ENCODE measurements around the gene SUPT3H. TPM values are rescaled to one million over a fixed set of nuclear protein-coding genes. Genes with fewer than 3 reads are reported as not detected.

The SUPT3H gene
- total and polyA plus RNA-seq, 7 donors, result 1.7 to 4.3 (median 2.8) TPM

- WGBS, 3 donors, result 32 to 38% (median 33%) methylated on average over 11 of the region's 11 CpGs
- ATAC-seq, result no peak
- peak overlapping the region; percentile 96 for H3K27ac ChIP-seq
- H3K27me3 ChIP-seq (ENCODE audit: insufficient read depth in 3 of 3, low read length in 2 of 3), result no peaks in the 10 kb centered on the region
- TF ChIP-seq, protein P1, sequence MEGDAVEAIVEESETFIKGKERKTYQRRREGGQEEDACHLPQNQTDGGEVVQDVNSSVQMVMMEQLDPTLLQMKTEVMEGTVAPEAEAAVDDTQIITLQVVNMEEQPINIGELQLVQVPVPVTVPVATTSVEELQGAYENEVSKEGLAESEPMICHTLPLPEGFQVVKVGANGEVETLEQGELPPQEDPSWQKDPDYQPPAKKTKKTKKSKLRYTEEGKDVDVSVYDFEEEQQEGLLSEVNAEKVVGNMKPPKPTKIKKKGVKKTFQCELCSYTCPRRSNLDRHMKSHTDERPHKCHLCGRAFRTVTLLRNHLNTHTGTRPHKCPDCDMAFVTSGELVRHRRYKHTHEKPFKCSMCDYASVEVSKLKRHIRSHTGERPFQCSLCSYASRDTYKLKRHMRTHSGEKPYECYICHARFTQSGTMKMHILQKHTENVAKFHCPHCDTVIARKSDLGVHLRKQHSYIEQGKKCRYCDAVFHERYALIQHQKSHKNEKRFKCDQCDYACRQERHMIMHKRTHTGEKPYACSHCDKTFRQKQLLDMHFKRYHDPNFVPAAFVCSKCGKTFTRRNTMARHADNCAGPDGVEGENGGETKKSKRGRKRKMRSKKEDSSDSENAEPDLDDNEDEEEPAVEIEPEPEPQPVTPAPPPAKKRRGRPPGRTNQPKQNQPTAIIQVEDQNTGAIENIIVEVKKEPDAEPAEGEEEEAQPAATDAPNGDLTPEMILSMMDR (IDR thresholded peaks at IDR 0.05), result no peak
- no peaks in the 10 kb centered on the region for H3K9me3 ChIP-seq
- H3K4me3 ChIP-seq, result peak overlapping the region; percentile 84
- no peak for DNase-seq
- H3K4me1 ChIP-seq, result peaks cover 9% of the 10 kb centered on the region
- intact Hi-C loops (cut with DNase I), result loop anchor here in 1 of 2 donors (5.0 kb wide), 1 partner anchor 336 kb away; no protein-coding TSS in a partner anchor
- H3K36me3 ChIP-seq (ENCODE audit: insufficient read depth in 1 of 2, low read depth in 1 of 2), result no peaks in the 10 kb centered on the region
These were observed 1.3 kb downstream of the SUPT3H start for GRCh38 chr6:45376310-45377042.

DNA sequence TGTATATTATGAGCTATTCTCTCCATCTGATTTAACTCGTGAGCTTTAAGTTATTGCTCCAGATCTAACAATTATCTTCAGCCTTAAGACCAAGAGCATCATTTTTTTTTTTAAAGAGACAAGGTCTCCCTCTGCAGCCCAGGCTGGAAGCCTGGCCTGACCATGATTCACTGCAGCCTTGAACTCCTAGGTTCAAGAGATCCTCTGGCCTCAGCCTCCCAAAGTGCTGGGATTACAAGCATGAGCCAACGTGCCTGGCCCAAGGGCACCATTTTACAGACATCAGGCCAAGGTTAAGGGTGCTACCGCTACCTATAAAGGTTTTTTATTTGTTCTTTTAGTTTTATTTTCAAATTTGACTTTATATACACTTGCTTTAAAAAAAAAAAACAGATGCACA, 2.3 kb downstream of the SUPT3H start:
- intact Hi-C loops (cut with DNase I), result loop anchor here in 1 of 2 donors (5.0 kb wide), 1 partner anchor 337 kb away; no protein-coding TSS in a partner anchor
- H3K27ac ChIP-seq, result no peak overlapping the region
- peaks cover 9% of the 10 kb centered on the region for H3K4me1 ChIP-seq
- 78 to 85% (median 80%) methylated on average over 3 of the region's 3 CpGs for WGBS, 3 donors
- DNase-seq (no peak), ATAC-seq (no peak)
- TF ChIP-seq, protein P1 (IDR thresholded peaks at IDR 0.05), result no peak
- H3K9me3 ChIP-seq, result no peaks in the 10 kb centered on the region
- H3K27me3 ChIP-seq (ENCODE audit: insufficient read depth in 3 of 3, low read length in 2 of 3), result no peaks in the 10 kb centered on the region
- no peaks in the 10 kb centered on the region for H3K36me3 ChIP-seq (ENCODE audit: insufficient read depth in 1 of 2, low read depth in 1 of 2)
- H3K4me3 ChIP-seq, result no peak overlapping the region

GRCh38 chr6:45371924-45372573, 5.7 kb downstream of the SUPT3H start:
- H3K9me3 ChIP-seq, result no peaks in the 10 kb centered on the region
- ATAC-seq, result no peak
- no peak for DNase-seq
- H3K4me3 ChIP-seq, result no peak overlapping the region
- H3K27ac ChIP-seq, result no peak overlapping the region
- intact Hi-C loops (cut with DNase I), result no loop called here
- H3K27me3 ChIP-seq (ENCODE audit: insufficient read depth in 3 of 3, low read length in 2 of 3), result no peaks in the 10 kb centered on the region
- WGBS, 3 donors, result 96 to 98% (median 97%) methylated on average over 3 of the region's 3 CpGs
- no peaks in the 10 kb centered on the region for H3K36me3 ChIP-seq (ENCODE audit: insufficient read depth in 1 of 2, low read depth in 1 of 2)
- TF ChIP-seq, protein P1 (IDR thresholded peaks at IDR 0.05), result no peak
- peaks cover 4% of the 10 kb centered on the region for H3K4me1 ChIP-seq

- Histone ChIP-seq H3K27me3 (ENCODE audit: insufficient read depth in 3 of 3, low read length in 2 of 3) (no peaks in the 10 kb centered on the region), H3K4me1 (no peaks in the 10 kb centered on the region), H3K9me3 (no peaks in the 10 kb centered on the region), H3K27ac (no peak overlapping the region), H3K36me3 (ENCODE audit: insufficient read depth in 1 of 2, low read depth in 1 of 2) (no peaks in the 10 kb centered on the region), H3K4me3 (no peak overlapping the region)
- TF ChIP-seq, protein P1 (IDR thresholded peaks at IDR 0.05), result no peak
- DNase-seq, result no peak
- no peak for ATAC-seq
- intact Hi-C loops (cut with DNase I), result no loop called here
- WGBS, 3 donors, result 90 to 100% (median 95%) methylated on average over 1 of the region's 1 CpG
These were observed 7.9 kb downstream of the SUPT3H start for GRCh38 chr6:45369870-45370269.

Data from psoas muscle (tissue), 8 donors.